GM12801 (cell line): ENCODE data around the gene CFAP46.

Source experiments
- CTCF ChIP-seq: IDR thresholded peaks from one replicate; pipeline ENCODE4 v1.5.1; 2011; ENCODE audit warnings: control low read depth; ENCODE audit not compliant: insufficient read length; ENCODE audit errors: extremely low read depth

The CFAP46 gene

GRCh38 chr10:132916956-132917666 is 25.3 kb downstream of the CFAP46 start:
- TF ChIP-seq CTCF: no peak

GRCh38 chr10:132916421-132916841 is 25.9 kb downstream of the CFAP46 start:
- no peak for TF ChIP-seq CTCF

- TF ChIP-seq CTCF: no peak
Observed at GRCh38 chr10:132915411-132915810, 27.0 kb downstream of the CFAP46 start.

- TF ChIP-seq CTCF: no peak
Observed at GRCh38 chr10:132914732-132915131, 27.6 kb downstream of the CFAP46 start.

GRCh38 chr10:132913559-132914115 is 28.7 kb downstream of the CFAP46 start:
- TF ChIP-seq CTCF: no peak

- TF ChIP-seq CTCF: no peak
Observed at GRCh38 chr10:132912713-132913558, 29.4 kb downstream of the CFAP46 start.

GRCh38 chr10:132912225-132912712 is 30.1 kb downstream of the CFAP46 start:
- TF ChIP-seq CTCF: no peak
